ENCODE results near the gene CAPN9. TPM values are rescaled to one million over a fixed set of nuclear protein-coding genes. Genes with fewer than 3 reads are reported as not detected.

CAPN9 gene
- total and polyA plus RNA-seq, 2 donors from 2014 or later, result 0.41 TPM; not detected in 1

DNA sequence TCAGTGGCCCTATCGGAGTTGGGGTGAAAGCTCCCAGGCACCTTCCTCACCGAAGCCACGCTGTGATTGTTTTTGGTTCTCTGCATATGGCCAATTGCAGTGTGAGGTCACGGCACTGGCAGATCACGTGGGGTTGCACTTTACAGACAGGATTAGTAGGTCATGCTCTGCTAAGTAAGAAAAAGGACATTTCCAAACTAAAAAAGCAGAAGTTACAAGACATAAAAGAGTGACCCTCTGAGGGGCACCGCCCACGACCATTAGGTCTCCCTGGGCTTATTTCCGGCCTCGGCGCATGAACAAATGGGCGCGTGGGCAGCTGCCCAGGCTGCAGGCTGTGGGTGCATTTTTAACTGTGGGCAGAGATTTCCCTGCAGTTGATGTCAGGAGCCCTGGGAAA, 2.0 kb downstream of the CAPN9 start:
- TF ChIP-seq, protein P1, sequence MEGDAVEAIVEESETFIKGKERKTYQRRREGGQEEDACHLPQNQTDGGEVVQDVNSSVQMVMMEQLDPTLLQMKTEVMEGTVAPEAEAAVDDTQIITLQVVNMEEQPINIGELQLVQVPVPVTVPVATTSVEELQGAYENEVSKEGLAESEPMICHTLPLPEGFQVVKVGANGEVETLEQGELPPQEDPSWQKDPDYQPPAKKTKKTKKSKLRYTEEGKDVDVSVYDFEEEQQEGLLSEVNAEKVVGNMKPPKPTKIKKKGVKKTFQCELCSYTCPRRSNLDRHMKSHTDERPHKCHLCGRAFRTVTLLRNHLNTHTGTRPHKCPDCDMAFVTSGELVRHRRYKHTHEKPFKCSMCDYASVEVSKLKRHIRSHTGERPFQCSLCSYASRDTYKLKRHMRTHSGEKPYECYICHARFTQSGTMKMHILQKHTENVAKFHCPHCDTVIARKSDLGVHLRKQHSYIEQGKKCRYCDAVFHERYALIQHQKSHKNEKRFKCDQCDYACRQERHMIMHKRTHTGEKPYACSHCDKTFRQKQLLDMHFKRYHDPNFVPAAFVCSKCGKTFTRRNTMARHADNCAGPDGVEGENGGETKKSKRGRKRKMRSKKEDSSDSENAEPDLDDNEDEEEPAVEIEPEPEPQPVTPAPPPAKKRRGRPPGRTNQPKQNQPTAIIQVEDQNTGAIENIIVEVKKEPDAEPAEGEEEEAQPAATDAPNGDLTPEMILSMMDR (IDR thresholded peaks at IDR 0.05; ENCODE audit: borderline replicate concordance, extremely low read depth, insufficient read depth), result no peak
- Histone ChIP-seq H3K4me3 (ENCODE audit: low read length in 3 of 3) (no peak overlapping the region), H3K9ac (ENCODE audit: low read length in 3 of 3) (no peak overlapping the region), H3K27me3 (ENCODE audit: control insufficient read depth, insufficient read depth, low read length) (no peaks in the 10 kb centered on the region), H3K36me3 (ENCODE audit: control insufficient read depth in 2 of 3, insufficient read depth in 3 of 3, low read length in 3 of 3) (no peaks in the 10 kb centered on the region), H3K27ac (ENCODE audit: low read depth in 2 of 2, low read length in 2 of 2) (no peak overlapping the region), H3K9me3 (ENCODE audit: control insufficient read depth in 2 of 3, insufficient read depth in 1 of 3, low read length in 3 of 3) (no peaks in the 10 kb centered on the region), H3K4me1 (ENCODE audit: control insufficient read depth in 2 of 3, insufficient read depth in 2 of 3, low read depth in 1 of 3, low read length in 3 of 3) (peaks cover 0 to 3% (median 2%) of the 10 kb centered on the region in 3 donors)
- no peak for FAIRE-seq
- intact Hi-C loops (cut with DNase I), result no loop called here
- DNase-seq, result peak in 1 of 5 donors; percentile 30

DNA sequence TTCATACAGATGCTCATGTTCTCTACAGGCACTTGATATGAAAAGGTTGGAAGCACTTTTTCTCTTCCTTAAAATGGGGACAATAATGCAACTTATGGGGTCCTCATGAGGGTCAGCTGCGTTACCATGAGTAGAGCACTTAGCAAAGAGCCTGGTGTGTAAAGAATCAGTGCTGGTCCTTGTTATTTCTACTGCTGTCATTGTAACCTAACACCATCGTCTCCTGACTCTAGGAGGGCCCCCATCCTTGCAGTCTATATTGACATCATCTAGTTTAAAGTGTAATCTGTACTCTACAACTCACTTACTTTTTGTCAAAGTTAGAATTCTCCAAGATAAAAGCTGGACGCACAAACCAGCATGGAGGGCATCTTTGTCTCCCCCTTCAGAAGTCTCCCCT, 2.4 kb downstream of the CAPN9 start:
- intact Hi-C loops (cut with DNase I), result no loop called here
- Histone ChIP-seq H3K36me3 (ENCODE audit: control insufficient read depth in 2 of 3, insufficient read depth in 3 of 3, low read length in 3 of 3) (no peaks in the 10 kb centered on the region), H3K9ac (ENCODE audit: low read length in 3 of 3) (no peak overlapping the region), H3K9me3 (ENCODE audit: control insufficient read depth in 2 of 3, insufficient read depth in 1 of 3, low read length in 3 of 3) (no peaks in the 10 kb centered on the region), H3K27me3 (ENCODE audit: control insufficient read depth, insufficient read depth, low read length) (no peaks in the 10 kb centered on the region), H3K4me1 (ENCODE audit: control insufficient read depth in 2 of 3, insufficient read depth in 2 of 3, low read depth in 1 of 3, low read length in 3 of 3) (peaks cover 0 to 3% (median 2%) of the 10 kb centered on the region in 3 donors), H3K4me3 (ENCODE audit: low read length in 3 of 3) (no peak overlapping the region), H3K27ac (ENCODE audit: low read depth in 2 of 2, low read length in 2 of 2) (no peak overlapping the region)
- no peak for DNase-seq
- FAIRE-seq, result no peak
- TF ChIP-seq, protein P1 (IDR thresholded peaks at IDR 0.05; ENCODE audit: borderline replicate concordance, extremely low read depth, insufficient read depth), result no peak

DNA sequence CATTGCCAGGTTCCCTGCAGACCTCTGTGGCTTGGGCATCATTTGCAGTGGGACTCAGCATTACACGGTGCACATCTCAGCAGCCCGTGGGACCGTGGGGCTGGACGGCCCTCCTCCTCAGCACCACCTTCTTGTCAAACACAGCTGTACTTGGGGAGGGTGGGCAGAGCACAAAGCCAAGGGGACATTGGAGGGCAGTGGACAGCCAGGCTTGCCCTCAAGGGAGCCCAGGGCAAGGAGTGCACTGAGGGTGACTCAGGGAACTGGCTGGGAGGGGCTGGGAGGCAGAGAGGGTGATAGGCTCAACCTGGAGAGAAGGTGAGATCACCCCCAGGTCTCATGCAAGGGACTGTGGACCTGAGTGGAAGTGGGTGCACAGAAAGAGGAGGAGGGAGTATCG, 3.4 kb downstream of the CAPN9 start:
- H3K27ac ChIP-seq (ENCODE audit: low read depth in 2 of 2, low read length in 2 of 2), result no peak overlapping the region

More for the DNA sequence above, 3.4 kb downstream of the CAPN9 start:
- Histone ChIP-seq H3K4me3 (ENCODE audit: low read length in 3 of 3) (no peak overlapping the region), H3K4me1 (ENCODE audit: control insufficient read depth in 2 of 3, insufficient read depth in 2 of 3, low read depth in 1 of 3, low read length in 3 of 3) (peaks cover 0 to 3% (median 2%) of the 10 kb centered on the region in 3 donors), H3K9me3 (ENCODE audit: control insufficient read depth in 2 of 3, insufficient read depth in 1 of 3, low read length in 3 of 3) (no peaks in the 10 kb centered on the region), H3K9ac (ENCODE audit: low read length in 3 of 3) (no peak overlapping the region), H3K36me3 (ENCODE audit: control insufficient read depth in 2 of 3, insufficient read depth in 3 of 3, low read length in 3 of 3) (no peaks in the 10 kb centered on the region), H3K27me3 (ENCODE audit: control insufficient read depth, insufficient read depth, low read length) (no peaks in the 10 kb centered on the region)
- intact Hi-C loops (cut with DNase I), result no loop called here
- TF ChIP-seq, protein P1 (IDR thresholded peaks at IDR 0.05; ENCODE audit: borderline replicate concordance, extremely low read depth, insufficient read depth), result no peak
- FAIRE-seq (no peak), DNase-seq (no peak)
